NCI-H146 (cell line): ENCODE measurements around the gene RPL10.

ENCODE experiments used
- DNase-seq: peaks from one replicate; lab custom pipeline; 2025; lab: John Stamatoyannopoulos, UW

Gene RPL10

GRCh38 chrX:154401045-154401799, 3.0 kb downstream of the RPL10 start:
- DNase-seq, result no peak

GRCh38 chrX:154401918-154402621, 3.9 kb downstream of the RPL10 start:
- DNase-seq, result no peak

- no peak for DNase-seq
These were observed 4.5 kb downstream of the RPL10 start for GRCh38 chrX:154402622-154403127.

GRCh38 chrX:154403192-154403591, 5.0 kb downstream of the RPL10 start:
- no peak for DNase-seq

GRCh38 chrX:154403858-154404257, 5.7 kb downstream of the RPL10 start:
- no peak for DNase-seq

GRCh38 chrX:154404625-154405192, 6.5 kb downstream of the RPL10 start:
- DNase-seq, result no peak

- no peak for DNase-seq
These were observed 10.6 kb downstream of the RPL10 start for GRCh38 chrX:154408659-154409221.

- no peak for DNase-seq
These were observed 11.2 kb downstream of the RPL10 start, which contains the start of gene DNASE1L1 for GRCh38 chrX:154409222-154409871. TSS of gene DNASE1L1 (minus strand) at chrX:154409254. CDS start at chrX:154405568, 3,686 bp downstream.

- DNase-seq, result peak; percentile 71
These were observed 13.8 kb downstream of the RPL10 start for GRCh38 chrX:154411981-154412340.

GRCh38 chrX:154412468-154412867, 14.3 kb downstream of the RPL10 start:
- no peak for DNase-seq

- no peak for DNase-seq
These were observed 15.0 kb downstream of the RPL10 start for GRCh38 chrX:154413142-154413541.

- peak; percentile 75 for DNase-seq
These were observed 19.0 kb downstream of the RPL10 start for GRCh38 chrX:154417157-154417556.

GRCh38 chrX:154419189-154419588, 21.0 kb downstream of the RPL10 start:
- no peak for DNase-seq

GRCh38 chrX:154419688-154420401, 21.7 kb downstream of the RPL10 start:
- no peak for DNase-seq

- no peak for DNase-seq
These were observed 22.2 kb downstream of the RPL10 start for GRCh38 chrX:154420402-154420756.

GRCh38 chrX:154426916-154427770, 29.0 kb downstream of the RPL10 start:
- DNase-seq, result no peak

- DNase-seq, result peak; percentile 95
These were observed 30.3 kb downstream of the RPL10 start, which contains the start of gene ATP6AP1 for GRCh38 chrX:154428176-154429171. TSS of gene ATP6AP1 (plus strand) at chrX:154428677. CDS start at chrX:154428693, 16 bp downstream.

GRCh38 chrX:154429711-154430110, 31.5 kb downstream of the RPL10 start:
- DNase-seq, result no peak

GRCh38 chrX:154430479-154430878, 32.3 kb downstream of the RPL10 start:
- no peak for DNase-seq
